Central memory CD4-positive, alpha-beta T cell (primary cell): Measurements from ENCODE around the gene GPBP1.
A peak's percentile ranks its signal among the peaks of the same experiment; 100 is the strongest.
"Not testable (repeated sequence)": the region's sequence is repeated elsewhere in the genome, so short reads cannot be mapped to it uniquely, and the experiment has no call there.

Experiments
- DNase-seq: peaks from one replicate; pipeline ENCODE4 v3.0.0; 2022

GPBP1 gene

GRCh38 chr5:57292336-57292735, 118.5 kb downstream of the GPBP1 start:
- no peak for DNase-seq

GRCh38 chr5:57298295-57298984, 124.6 kb downstream of the GPBP1 start:
- DNase-seq, result peak; percentile 75

- peak; percentile 68 for DNase-seq
These were observed 125.2 kb downstream of the GPBP1 start for GRCh38 chr5:57298985-57299491.

- DNase-seq, result no peak
These were observed 126.1 kb downstream of the GPBP1 start for GRCh38 chr5:57299986-57300385.

GRCh38 chr5:57302164-57302563, 128.3 kb downstream of the GPBP1 start:
- DNase-seq, result peak; percentile 19

GRCh38 chr5:57302643-57303042, 128.8 kb downstream of the GPBP1 start:
- no peak for DNase-seq

GRCh38 chr5:57303985-57304384, 130.1 kb downstream of the GPBP1 start:
- no peak for DNase-seq

GRCh38 chr5:57304931-57305330, 131.1 kb downstream of the GPBP1 start:
- no peak for DNase-seq

GRCh38 chr5:57306359-57306758, 132.5 kb downstream of the GPBP1 start:
- no peak for DNase-seq

- no peak for DNase-seq
These were observed 133.7 kb downstream of the GPBP1 start for GRCh38 chr5:57307516-57307915.

- not testable (repeated sequence) for DNase-seq
These were observed 135.2 kb downstream of the GPBP1 start for GRCh38 chr5:57309022-57309421.

GRCh38 chr5:57311251-57311650, 137.4 kb downstream of the GPBP1 start:
- DNase-seq, result no peak

GRCh38 chr5:57311921-57312735, 138.3 kb downstream of the GPBP1 start:
- DNase-seq, result no peak

- DNase-seq, result no peak
These were observed 139.9 kb downstream of the GPBP1 start for GRCh38 chr5:57313716-57314115.
